ENCODE data around the gene TOB2. TPM values are rescaled to one million over a fixed set of nuclear protein-coding genes. Genes with fewer than 3 reads are reported as not detected.

Gene TOB2
- total RNA-seq, 4 donors from 2014 or later: 31.5 to 45.9 (median 37.9) TPM

DNA sequence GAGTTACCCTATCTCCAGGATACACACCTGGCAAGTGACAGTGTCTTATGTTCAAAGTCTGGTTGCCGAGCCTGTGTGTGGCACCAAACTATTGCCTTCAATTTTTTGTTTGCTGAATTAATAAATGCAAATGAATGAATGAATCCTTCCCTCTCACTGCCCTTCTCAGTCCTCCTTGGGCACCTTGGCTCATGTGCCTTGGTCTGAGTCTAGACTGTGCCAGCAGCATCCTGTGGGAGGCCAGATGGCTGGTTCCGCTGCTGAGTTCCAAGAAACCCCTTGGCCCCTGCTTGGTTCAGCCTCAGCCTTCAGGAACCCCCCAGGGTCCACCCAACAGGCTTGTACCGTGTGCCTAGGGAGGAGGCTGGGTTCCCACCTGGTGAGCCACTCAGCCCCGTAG is 31.0 kb downstream of the TOB2 start:
- 90% methylated on average over 4 of the region's 4 CpGs for WGBS, 2 donors
- no peak for TF ChIP-seq POLR2A (IDR thresholded peaks at IDR 0.05)
- TF ChIP-seq, protein P1, sequence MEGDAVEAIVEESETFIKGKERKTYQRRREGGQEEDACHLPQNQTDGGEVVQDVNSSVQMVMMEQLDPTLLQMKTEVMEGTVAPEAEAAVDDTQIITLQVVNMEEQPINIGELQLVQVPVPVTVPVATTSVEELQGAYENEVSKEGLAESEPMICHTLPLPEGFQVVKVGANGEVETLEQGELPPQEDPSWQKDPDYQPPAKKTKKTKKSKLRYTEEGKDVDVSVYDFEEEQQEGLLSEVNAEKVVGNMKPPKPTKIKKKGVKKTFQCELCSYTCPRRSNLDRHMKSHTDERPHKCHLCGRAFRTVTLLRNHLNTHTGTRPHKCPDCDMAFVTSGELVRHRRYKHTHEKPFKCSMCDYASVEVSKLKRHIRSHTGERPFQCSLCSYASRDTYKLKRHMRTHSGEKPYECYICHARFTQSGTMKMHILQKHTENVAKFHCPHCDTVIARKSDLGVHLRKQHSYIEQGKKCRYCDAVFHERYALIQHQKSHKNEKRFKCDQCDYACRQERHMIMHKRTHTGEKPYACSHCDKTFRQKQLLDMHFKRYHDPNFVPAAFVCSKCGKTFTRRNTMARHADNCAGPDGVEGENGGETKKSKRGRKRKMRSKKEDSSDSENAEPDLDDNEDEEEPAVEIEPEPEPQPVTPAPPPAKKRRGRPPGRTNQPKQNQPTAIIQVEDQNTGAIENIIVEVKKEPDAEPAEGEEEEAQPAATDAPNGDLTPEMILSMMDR (IDR thresholded peaks at IDR 0.05): no peak
- intact Hi-C loops (cut with DNase I; ENCODE audit: low total_unique reads): no loop called here
- no peak overlapping the region for H3K4me3 ChIP-seq (ENCODE audit: low read depth, poor library complexity, severe bottlenecking)
- DNase-seq (ENCODE audit: low spot score in 2 of 2): no peak

DNA sequence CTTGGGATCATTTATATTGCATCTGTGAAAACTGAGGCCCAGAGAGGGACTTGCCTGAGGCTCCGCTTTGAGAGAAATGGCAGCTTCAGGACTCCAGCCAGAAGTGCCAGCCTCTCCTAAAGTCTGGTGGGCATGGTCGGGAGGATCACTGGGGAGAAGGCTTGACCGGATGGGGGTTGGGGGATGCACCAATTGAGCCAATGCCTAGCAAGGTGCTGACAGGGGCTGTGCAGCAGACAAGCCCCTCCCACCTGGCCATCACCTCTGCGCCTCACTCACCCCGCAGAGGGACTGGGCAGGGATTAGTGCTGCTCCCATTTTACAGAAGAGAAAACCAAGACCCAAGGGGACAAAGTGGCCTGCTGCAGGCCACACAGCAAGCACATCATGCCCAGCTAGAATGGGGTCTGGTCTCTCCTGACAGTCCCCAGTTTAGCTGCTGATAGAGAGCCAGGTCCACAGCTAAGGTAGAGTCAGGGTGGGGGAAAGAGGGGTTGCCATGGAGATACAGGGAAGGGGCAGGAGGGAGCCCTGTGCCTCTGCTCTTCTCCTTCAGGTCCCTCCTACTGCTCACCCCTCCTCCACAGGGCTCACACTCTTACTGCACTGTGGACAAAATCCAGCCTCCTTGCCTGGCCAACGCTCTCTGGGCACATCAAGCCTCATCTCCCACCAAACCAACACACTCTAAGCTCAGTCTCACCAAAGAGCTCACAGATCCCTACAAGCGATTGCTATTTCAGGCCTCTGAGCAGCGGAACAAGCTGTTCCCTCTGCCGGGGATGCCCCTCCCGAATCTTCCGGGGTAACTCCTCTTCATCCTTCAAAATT is 35.4 kb downstream of the TOB2 start:
- DNase-seq (ENCODE audit: low spot score in 2 of 2): no peak
- WGBS, 2 donors: 63 to 76% methylated on average over 11 of the region's 11 CpGs
- H3K4me3 ChIP-seq (ENCODE audit: low read depth, poor library complexity, severe bottlenecking): no peak overlapping the region

DNA sequence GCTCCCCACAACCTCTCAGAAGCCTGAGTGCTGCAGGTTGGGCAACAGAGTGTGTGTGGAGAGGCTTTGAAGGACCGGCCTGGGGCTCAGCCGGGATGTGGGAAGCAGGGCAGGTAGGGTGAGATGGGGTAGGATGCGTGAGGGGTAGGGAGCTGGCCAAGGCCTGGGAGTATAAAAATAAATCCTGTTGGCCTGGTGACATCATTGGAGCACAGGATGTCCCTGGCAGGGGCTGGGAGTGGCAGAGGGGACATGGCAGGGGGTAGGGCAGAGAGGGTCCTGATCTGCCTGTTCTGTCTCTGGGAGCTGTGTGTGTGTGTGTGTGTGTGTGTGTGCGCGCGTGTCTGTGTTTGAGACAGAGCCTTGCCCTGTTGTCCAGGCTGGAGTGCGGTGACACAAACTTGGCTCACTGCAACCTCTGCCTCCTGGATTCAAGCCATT is 36.3 kb downstream of the TOB2 start:
- DNase-seq (ENCODE audit: low spot score in 2 of 2): no peak
- 56 to 69% methylated on average over 7 of the region's 7 CpGs for WGBS, 2 donors
- no peak overlapping the region for H3K4me3 ChIP-seq (ENCODE audit: low read depth, poor library complexity, severe bottlenecking)
- no peak for TF ChIP-seq POLR2A (IDR thresholded peaks at IDR 0.05)
- TF ChIP-seq, protein P1 (IDR thresholded peaks at IDR 0.05): no peak
- intact Hi-C loops (cut with DNase I; ENCODE audit: low total_unique reads): no loop called here

More for the DNA sequence above, 35.4 kb downstream of the TOB2 start:
- no peak for TF ChIP-seq POLR2A (IDR thresholded peaks at IDR 0.05)
- TF ChIP-seq, protein P1 (IDR thresholded peaks at IDR 0.05): no peak
- intact Hi-C loops (cut with DNase I; ENCODE audit: low total_unique reads): no loop called here

DNA sequence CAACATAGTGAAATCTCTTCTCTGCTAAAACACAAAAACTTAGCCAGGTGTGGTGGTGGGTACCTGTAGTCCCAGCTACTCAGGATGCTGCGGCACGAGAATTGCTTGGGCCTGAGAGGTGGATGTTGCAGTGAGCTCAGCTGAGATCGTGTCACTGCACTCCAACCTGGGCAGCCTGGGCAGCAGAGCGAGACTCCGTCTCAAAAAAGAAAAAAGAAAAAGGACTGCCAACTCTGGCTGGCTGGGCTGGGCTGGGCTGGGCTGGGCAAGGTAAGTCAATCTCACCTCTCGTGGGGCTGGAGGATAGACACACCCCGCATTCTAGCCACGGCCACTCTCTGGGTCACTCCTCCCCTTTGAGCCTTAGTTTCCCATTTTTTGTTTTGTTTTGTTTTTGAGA is 37.9 kb downstream of the TOB2 start:
- TF ChIP-seq, protein P1 (IDR thresholded peaks at IDR 0.05): no peak
- TF ChIP-seq POLR2A (IDR thresholded peaks at IDR 0.05): no peak
- 83 to 85% methylated on average over 8 of the region's 8 CpGs for WGBS, 2 donors
- intact Hi-C loops (cut with DNase I; ENCODE audit: low total_unique reads): no loop called here
- no peak for DNase-seq (ENCODE audit: low spot score in 2 of 2)
- no peak overlapping the region for H3K4me3 ChIP-seq (ENCODE audit: low read depth, poor library complexity, severe bottlenecking)

DNA sequence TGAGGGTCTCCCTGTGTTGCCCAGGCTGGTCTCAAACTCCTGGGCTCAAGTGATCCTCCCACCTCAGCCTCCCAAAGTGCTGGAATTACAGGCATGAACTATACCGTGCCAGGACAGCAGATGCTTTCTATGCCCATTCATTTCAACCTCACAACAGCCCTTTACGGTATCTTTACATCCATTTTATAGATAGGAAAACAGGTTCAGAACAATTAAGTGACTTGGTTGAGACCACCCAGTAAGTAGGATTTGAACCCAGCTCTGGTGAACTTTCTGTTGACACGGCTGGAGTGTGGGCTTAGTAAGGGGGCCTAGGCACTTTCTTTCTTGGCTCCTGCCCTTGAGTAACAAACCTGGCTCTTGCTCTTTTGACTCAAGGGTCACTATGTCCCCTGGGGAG is 39.2 kb downstream of the TOB2 start:
- no peak overlapping the region for H3K4me3 ChIP-seq (ENCODE audit: low read depth, poor library complexity, severe bottlenecking)
- intact Hi-C loops (cut with DNase I; ENCODE audit: low total_unique reads): no loop called here
- 84 to 87% methylated on average over 3 of the region's 3 CpGs for WGBS, 2 donors
- TF ChIP-seq POLR2A (IDR thresholded peaks at IDR 0.05): no peak
- TF ChIP-seq, protein P1 (IDR thresholded peaks at IDR 0.05): no peak
- DNase-seq (ENCODE audit: low spot score in 2 of 2): no peak
